H1 (cell line): ENCODE data around the gene SEC22C. TPM values are rescaled to one million over a fixed set of nuclear protein-coding genes. Genes with fewer than 3 reads are reported as not detected.

Experiments
- CTCF ChIA-PET: fragments of 300-600 bp; sonication (Branson Sonifier 250); formaldehyde crosslinking; loops from one replicate; lab custom pipeline; 2021; ENCODE audit not compliant: partially characterized antibody; lab: Charles Lee
- POLR2A ChIA-PET: fragments of 300-600 bp; sonication (Branson Sonifier 250); formaldehyde crosslinking; loops from one replicate; lab custom pipeline; 2021; ENCODE audit warnings: inconsistent platforms; ENCODE audit not compliant: partially characterized antibody; lab: Charles Lee
- DNase-seq, 2 experiments: peaks; one replicate each; pipeline versions ENCODE4 v3.0.0 to v3.0.0-alpha.2; 2010 to 2022; ENCODE audit warnings: low spot score in 2 of 2, low read depth in 1 of 2, mixed read lengths in 1 of 2
- FAIRE-seq: peaks from 2 replicates; lab custom pipeline; 2011; peaks lifted over from hg19 to GRCh38; lab: Jason Lieb, UNC
- H2AFZ ChIP-seq: 2 replicates; pipeline ENCODE4 v1.8.1; 2012; ENCODE audit warnings: low read length, inconsistent platforms
- H2AK5ac ChIP-seq: 2 replicates; pipeline ENCODE4 v1.6.1; 2013; ENCODE audit warnings: low read depth, low read length
- H2BK120ac ChIP-seq: replicated peaks from 2 replicates; pipeline ENCODE3; 2013; ENCODE audit warnings: low read depth, low read length, inconsistent platforms
- H2BK12ac ChIP-seq: 2 replicates; pipeline ENCODE4 v1.6.1; 2013; ENCODE audit warnings: low read depth, low read length
- H2BK15ac ChIP-seq: 2 replicates; pipeline ENCODE4 v1.6.1; 2013; ENCODE audit warnings: low read length
- H2BK20ac ChIP-seq: 2 replicates; pipeline ENCODE4 v1.6.1; 2013; ENCODE audit warnings: low read length
- H2BK5ac ChIP-seq: 2 replicates; pipeline ENCODE4 v1.6.1; 2013; ENCODE audit warnings: low read depth, low read length
- H3K14ac ChIP-seq: 2 replicates; pipeline ENCODE4 v1.6.1; 2013; ENCODE audit warnings: inconsistent platforms; ENCODE audit not compliant: insufficient read length
- H3K18ac ChIP-seq: 2 replicates; pipeline ENCODE4 v1.6.1; 2013; ENCODE audit warnings: low read length; ENCODE audit errors: extremely low read depth
- H3K23ac ChIP-seq: 2 replicates; pipeline ENCODE4 v1.6.1; 2013; ENCODE audit warnings: inconsistent platforms; ENCODE audit not compliant: insufficient read length
- H3K23me2 ChIP-seq: 2 replicates; pipeline ENCODE4 v1.6.1; 2013; ENCODE audit warnings: low read depth, low read length
- H3K27ac ChIP-seq: 2 replicates; pipeline ENCODE4 v1.6.1; 2011; ENCODE audit warnings: low read depth, low read length, inconsistent platforms
- H3K27me3 ChIP-seq, 4 experiments: replicated peaks in 1 of 4; 1 replicate in 1 of 4; 2 replicates in 3 of 4; pipeline versions ENCODE4 v1.6.1 to v1.8.1; 2011 to 2013; ENCODE audit warnings: low read length in 3 of 4, mild to moderate bottlenecking in 3 of 4, inconsistent platforms in 2 of 4, mixed read lengths in 2 of 4, moderate library complexity in 1 of 4; ENCODE audit not compliant: control insufficient read depth in 3 of 4, insufficient read depth in 3 of 4; ENCODE audit errors: extremely low read depth in 1 of 4
- H3K36me3 ChIP-seq, 4 experiments: 2 replicates each; pipeline versions ENCODE4 v1.6.1 to v1.8.1; 2011 to 2013; ENCODE audit warnings: mild to moderate bottlenecking in 4 of 4, low read length in 3 of 4, moderate library complexity in 2 of 4, control low read depth in 1 of 4, inconsistent platforms in 1 of 4; ENCODE audit not compliant: insufficient read depth in 4 of 4, control insufficient read depth in 2 of 4
- H3K4ac ChIP-seq: replicated peaks from 2 replicates; pipeline ENCODE3; 2013; ENCODE audit warnings: low read length, low read depth, mixed read lengths, inconsistent platforms; ENCODE audit not compliant: insufficient read length
- H3K4me1 ChIP-seq, 4 experiments: replicated peaks in 1 of 4; 1 replicate in 1 of 4; 2 replicates in 3 of 4; pipeline versions ENCODE4 v1.6.1 to v1.8.1; 2011 to 2013; ENCODE audit warnings: low read length in 3 of 4, inconsistent platforms in 2 of 4, mixed read lengths in 1 of 4; ENCODE audit not compliant: insufficient read depth in 4 of 4, control insufficient read depth in 3 of 4
- H3K4me2 ChIP-seq, 2 experiments: 2 replicates each; pipeline versions ENCODE4 v1.6.1 to v1.8.1; 2011 to 2013; ENCODE audit warnings: low read depth in 2 of 2, low read length in 2 of 2, control low read depth in 1 of 2, inconsistent platforms in 1 of 2, mild to moderate bottlenecking in 1 of 2; ENCODE audit not compliant: insufficient read depth in 1 of 2
- H3K4me3 ChIP-seq, 4 experiments: fragments of 200-600, 300-600 bp in 1 of 4; sonication (generic), shearing (Covaris generic), sonication (Bioruptor Twin) in 1 of 4; 2 replicates each; pipeline versions ENCODE4 v1.5.1 to v1.8.1; 2011 to 2016; ENCODE audit warnings: low read length in 4 of 4, low read depth in 3 of 4, control low read depth in 2 of 4, inconsistent platforms in 2 of 4, mild to moderate bottlenecking in 2 of 4, mixed read lengths in 1 of 4, moderate library complexity in 1 of 4; ENCODE audit not compliant: insufficient read depth in 2 of 4; ENCODE audit errors: extremely low read depth in 1 of 4
- H3K56ac ChIP-seq: replicated peaks from 2 replicates; pipeline ENCODE3; 2013; ENCODE audit warnings: low read depth, mild to moderate bottlenecking, mixed read lengths, low read length, inconsistent platforms; ENCODE audit not compliant: insufficient read length
- H3K79me1 ChIP-seq: 2 replicates; pipeline ENCODE4 v1.6.1; 2013; ENCODE audit warnings: low read depth, low read length, control low read depth
- H3K79me2 ChIP-seq, 2 experiments: 2 replicates each; pipeline versions ENCODE4 v1.6.1 to v1.8.1; 2012 to 2013; ENCODE audit warnings: low read length in 2 of 2, mild to moderate bottlenecking in 2 of 2, inconsistent platforms in 1 of 2; ENCODE audit not compliant: insufficient read depth in 2 of 2, control insufficient read depth in 1 of 2
- H3K9ac ChIP-seq, 4 experiments: replicated peaks in 1 of 4; 1 replicate in 1 of 4; 2 replicates in 3 of 4; pipeline versions ENCODE4 v1.6.1 to v1.8.1; 2011 to 2013; ENCODE audit warnings: low read depth in 3 of 4, low read length in 3 of 4, control low read depth in 2 of 4, mild to moderate bottlenecking in 2 of 4, moderate library complexity in 2 of 4, inconsistent platforms in 1 of 4; ENCODE audit errors: extremely low read depth in 1 of 4
- H3K9me3 ChIP-seq, 2 experiments: 2 replicates each; pipeline versions ENCODE4 v1.6.1 to v1.8.1; 2012 to 2013; ENCODE audit warnings: mild to moderate bottlenecking in 2 of 2, moderate library complexity in 2 of 2, control low read depth in 1 of 2, inconsistent platforms in 1 of 2, low read depth in 1 of 2, low read length in 1 of 2, mixed read lengths in 1 of 2; ENCODE audit not compliant: insufficient read depth in 2 of 2
- H4K20me1 ChIP-seq, 2 experiments: replicated peaks in 1 of 2; 2 replicates each; pipeline versions ENCODE3 to v1.8.1; 2011 to 2013; ENCODE audit warnings: inconsistent platforms in 2 of 2, low read length in 2 of 2, mild to moderate bottlenecking in 1 of 2; ENCODE audit not compliant: insufficient read depth in 2 of 2, control insufficient read depth in 1 of 2
- H4K5ac ChIP-seq: 2 replicates; pipeline ENCODE4 v1.6.1; 2013; ENCODE audit warnings: low read length, low read depth, mixed read lengths, inconsistent platforms; ENCODE audit not compliant: insufficient read length
- H4K8ac ChIP-seq: 2 replicates; pipeline ENCODE4 v1.8.0; 2013; ENCODE audit warnings: mild to moderate bottlenecking, moderate library complexity, low read length, inconsistent platforms; ENCODE audit not compliant: insufficient read depth; ENCODE audit errors: extremely low read depth
- H4K91ac ChIP-seq: replicated peaks from 2 replicates; pipeline ENCODE3; 2013; ENCODE audit warnings: low read length, mixed read lengths, inconsistent platforms; ENCODE audit not compliant: insufficient read length
- BRCA1 ChIP-seq: IDR thresholded peaks from 2 replicates; pipeline ENCODE4 v1.6.1; 2012; ENCODE audit warnings: low read depth, low read length, improper control_type of control experiment
- CREB1 ChIP-seq: IDR thresholded peaks from 2 replicates; pipeline ENCODE4 v1.6.1; 2012; ENCODE audit warnings: inconsistent platforms
- GTF2F1 ChIP-seq: IDR thresholded peaks from 2 replicates; pipeline ENCODE4 v1.6.1; 2012; ENCODE audit warnings: low read depth, low read length, improper control_type of control experiment, borderline replicate concordance
- HDAC2 ChIP-seq, 2 experiments: fragments of 300-600 bp in 1 of 2; sonication (generic) in 1 of 2; IDR thresholded peaks; 2 replicates each; pipeline ENCODE4 v1.6.1; 2011 to 2012; ENCODE audit warnings: low read depth in 2 of 2, low read length in 2 of 2, mild to moderate bottlenecking in 2 of 2, moderate library complexity in 2 of 2, borderline replicate concordance in 1 of 2, inconsistent platforms in 1 of 2
- HDAC6 ChIP-seq: IDR thresholded peaks from one replicate; pipeline ENCODE4 v1.7.1; 2012; ENCODE audit warnings: low read depth, mild to moderate bottlenecking, inconsistent platforms, low read length, moderate library complexity
- NRF1 ChIP-seq: IDR thresholded peaks from 2 replicates; pipeline ENCODE4 v1.6.1; 2011; ENCODE audit warnings: mild to moderate bottlenecking, low read depth, low read length, improper control_type of control experiment
- RAD21 ChIP-seq, 2 experiments: IDR thresholded peaks in 1 of 2; conservative IDR thresholded peaks in 1 of 2; 2 replicates each; pipeline ENCODE4 v1.6.1; 2011; ENCODE audit warnings: low read depth in 2 of 2, low read length in 2 of 2, improper control_type of control experiment in 1 of 2, inconsistent platforms in 1 of 2, mild to moderate bottlenecking in 1 of 2, moderate library complexity in 1 of 2
- RBBP5 ChIP-seq: IDR thresholded peaks from 2 replicates; pipeline ENCODE4 v1.7.1; 2012; ENCODE audit warnings: low read depth, mild to moderate bottlenecking, inconsistent platforms, low read length, moderate library complexity, borderline replicate concordance
- TAF7 ChIP-seq: optimal IDR thresholded peaks from 2 replicates; pipeline ENCODE3; 2011; ENCODE audit warnings: low read depth, mild to moderate bottlenecking, inconsistent platforms, low read length, moderate library complexity, borderline replicate concordance
- YY1 ChIP-seq: IDR thresholded peaks from 2 replicates; pipeline ENCODE4 v1.6.1; 2011; ENCODE audit warnings: low read depth, mild to moderate bottlenecking, low read length
- WGBS, 2 experiments: shearing (Covaris generic) in 1 of 2; methylation state at CpG; one replicate each; pipeline versions ENCODE4 v1.1.6 to v1.1.7; 2013 to 2015; ENCODE audit warnings: low lambda C conversion rate in 2 of 2, mixed read lengths in 2 of 2, inconsistent platforms in 1 of 2, low coverage in 1 of 2, missing lambda C conversion rate in 1 of 2; ENCODE audit not compliant: insufficient replicate concordance in 2 of 2, insufficient coverage in 1 of 2, insufficient read length in 1 of 2; ENCODE audit errors: extremely low coverage in 1 of 2, missing lambda C conversion rate in 1 of 2; 5-methylcytosine and 5-hydroxymethylcytosine counted together
- polyA plus RNA-seq, 7 experiments: library from polyadenylated mRNA; depleted of rRNA in 3 of 7; stranded (reverse) in 5 of 7; unstranded in 2 of 7; fragments of >200 nt in 5 of 7; fragments of 200-250 nt in 2 of 7; gene quantifications; 1 replicate in 5 of 7; 2 replicates in 1 of 7; 4 replicates in 1 of 7; pipeline versions ENCODE4 v1.2.1 to v1.2.3, GENCODE V29; 2011 to 2013; ENCODE audit warnings: missing spikeins in 2 of 7, mixed read lengths in 2 of 7
- total RNA-seq: library from RNA; stranded (reverse); fragmentation: NEBNext Ultra II Directional; extraction: Animal tissue kit (Norgen Biotek cat#: 25700); gene quantifications from 2 replicates; pipeline ENCODE4 v1.2.1, GENCODE V29; 2021
- TF ChIP-seq, protein P1 (sequence below): IDR thresholded peaks from 2 replicates; pipeline ENCODE4 v1.6.1; 2012; ENCODE audit warnings: inconsistent platforms

SEC22C gene
- total and polyA plus RNA-seq, 2 of the 8 experiments (the other 6 are each of a cell fraction or from before 2014, with no cell fraction given): 23.4 to 38.3 TPM

- peaks cover 16 to 99% of the 10 kb centered on the region in 2 experiments for H3K79me2 ChIP-seq
- FAIRE-seq (no peak), DNase-seq (no peak)
- 0 out of 2 replicates have a peak, but pooled peaks cover 2% of the 10 kb centered on the region for H3K79me1 ChIP-seq
- H3K4me1 ChIP-seq: peaks cover 0 to 2% (median 0%) of the 10 kb centered on the region in 4 experiments; a peak in 1 of 7 replicates
- no peak overlapping the region for H3K27ac ChIP-seq
- H2AFZ ChIP-seq: no peak overlapping the region
- WGBS, 2 experiments: 94% methylated on average over 5 of the region's 5 CpGs; no CpG with 5 or more reads in 1 of the 2 experiments
- H3K23ac ChIP-seq: no peak overlapping the region
- H3K4ac ChIP-seq: no peak overlapping the region
- H2BK120ac ChIP-seq: no peak overlapping the region
- H4K91ac ChIP-seq: no peak overlapping the region
- H3K23me2 ChIP-seq: no peaks in the 10 kb centered on the region
- POLR2A ChIA-PET: interaction anchor here (0.6 to 6.0 kb wide), 4 partner anchors 7 to 51 kb away, joined by 3 to 45 read pairs (median 10); partner anchors contain the start of genes NKTR and SEC22C
- no peak overlapping the region for H3K18ac ChIP-seq
- no peak overlapping the region for H3K56ac ChIP-seq
- H3K27me3 ChIP-seq: no peaks in the 10 kb centered on the region
- H4K8ac ChIP-seq: no peak overlapping the region
- H2BK5ac ChIP-seq: no peak overlapping the region
- H2BK12ac ChIP-seq: no peak overlapping the region
- CTCF ChIA-PET: interaction anchor here (0.8 to 0.9 kb wide), 2 partner anchors 12 to 47 kb away, joined by 3 read pairs; no protein-coding TSS in a partner anchor
- no peak overlapping the region for H4K5ac ChIP-seq
- H3K14ac ChIP-seq: no peak overlapping the region
- no peak overlapping the region for H3K4me2 ChIP-seq
- no peak overlapping the region for H2AK5ac ChIP-seq
- H2BK20ac ChIP-seq: no peak overlapping the region
- H3K9ac ChIP-seq: no peak overlapping the region
- H2BK15ac ChIP-seq: no peak overlapping the region
- H3K36me3 ChIP-seq: peaks cover 0 to 9% (median 2%) of the 10 kb centered on the region in 4 experiments; a peak in 1 of 8 replicates
- H3K9me3 ChIP-seq: no peaks in the 10 kb centered on the region
- peaks cover 5 to 6% of the 10 kb centered on the region in 2 experiments for H4K20me1 ChIP-seq
- H3K4me3 ChIP-seq: no peak overlapping the region
- no peak for TF ChIP-seq TAF7
- no peak for TF ChIP-seq RBBP5
- TF ChIP-seq RAD21 (IDR thresholded peaks at IDR 0.05 in 1 of 2, conservative IDR thresholded peaks at IDR 0.05 in 1 of 2; ENCODE audit: low read depth in 2 of 2, low read length in 2 of 2): no peak
- TF ChIP-seq HDAC6: no peak
- TF ChIP-seq HDAC2 (IDR thresholded peaks at IDR 0.05; ENCODE audit: borderline replicate concordance in 1 of 2, low read depth in 2 of 2, low read length in 2 of 2): no peak
- no peak for TF ChIP-seq GTF2F1
- TF ChIP-seq CREB1: no peak
- no peak for TF ChIP-seq NRF1
- TF ChIP-seq, protein P1, sequence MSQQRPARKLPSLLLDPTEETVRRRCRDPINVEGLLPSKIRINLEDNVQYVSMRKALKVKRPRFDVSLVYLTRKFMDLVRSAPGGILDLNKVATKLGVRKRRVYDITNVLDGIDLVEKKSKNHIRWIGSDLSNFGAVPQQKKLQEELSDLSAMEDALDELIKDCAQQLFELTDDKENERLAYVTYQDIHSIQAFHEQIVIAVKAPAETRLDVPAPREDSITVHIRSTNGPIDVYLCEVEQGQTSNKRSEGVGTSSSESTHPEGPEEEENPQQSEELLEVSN: no peak
- no peak for TF ChIP-seq BRCA1
- TF ChIP-seq YY1: no peak
Observed at GRCh38 chr3:42608581-42608980, 26.8 kb upstream of the SEC22C start.
